ENCODE measurements around the gene NDOR1.

GRCh38 chr9:137162505-137163364 is 42.8 kb upstream of the NDOR1 start:
- no peak for TF ChIP-seq CTCF (IDR thresholded peaks at IDR 0.05; ENCODE audit: low read length)
- no peak for TF ChIP-seq EZH2 (IDR thresholded peaks at IDR 0.05; ENCODE audit: borderline replicate concordance, low read length)

All from OCI-LY1 (cell line).